Measurements from ENCODE around the gene CRHR2.

The CRHR2 gene

GRCh38 chr7:30706316-30706715 lies 24.1 kb upstream of the CRHR2 start:
- DNase-seq = no peak

GRCh38 chr7:30705596-30705995 lies 23.3 kb upstream of the CRHR2 start:
- no peak for DNase-seq

- DNase-seq = no peak
Observed at GRCh38 chr7:30705008-30705407, 22.8 kb upstream of the CRHR2 start.

- no peak for DNase-seq
Observed at GRCh38 chr7:30703756-30704155, 21.5 kb upstream of the CRHR2 start.

GRCh38 chr7:30702200-30702599 lies 19.9 kb upstream of the CRHR2 start:
- no peak for DNase-seq

- DNase-seq = no peak
Observed at GRCh38 chr7:30700941-30701340, 18.7 kb upstream of the CRHR2 start.

GRCh38 chr7:30699706-30700495 lies 17.6 kb upstream of the CRHR2 start:
- no peak for DNase-seq

GRCh38 chr7:30698481-30698880 lies 16.2 kb upstream of the CRHR2 start:
- DNase-seq = no peak

GRCh38 chr7:30697719-30698460 lies 15.6 kb upstream of the CRHR2 start:
- DNase-seq = no peak

GRCh38 chr7:30694774-30695721 lies 12.8 kb upstream of the CRHR2 start:
- no peak for DNase-seq

- no peak for DNase-seq
Observed at GRCh38 chr7:30694218-30694745, 12.0 kb upstream of the CRHR2 start.

GRCh38 chr7:30692882-30693281 lies 10.6 kb upstream of the CRHR2 start:
- DNase-seq = no peak

- no peak for DNase-seq
Observed at GRCh38 chr7:30692438-30692837, 10.2 kb upstream of the CRHR2 start.

- no peak for DNase-seq
Observed at GRCh38 chr7:30690011-30690410, 7.8 kb upstream of the CRHR2 start.

GRCh38 chr7:30688718-30689221 lies 6.5 kb upstream of the CRHR2 start:
- no peak for DNase-seq

GRCh38 chr7:30687604-30688003 lies 5.3 kb upstream of the CRHR2 start:
- no peak for DNase-seq

GRCh38 chr7:30684351-30684750 lies 2.1 kb upstream of the CRHR2 start:
- no peak for DNase-seq

GRCh38 chr7:30683816-30684215 lies 1.6 kb upstream of the CRHR2 start:
- no peak for DNase-seq

GRCh38 chr7:30683306-30683705 lies 1.1 kb upstream of the CRHR2 start:
- DNase-seq = no peak

GRCh38 chr7:30681815-30682211 lies 443 bp downstream of the CRHR2 start:
- no peak for DNase-seq

- DNase-seq = no peak
Observed at GRCh38 chr7:30681331-30681797, 892 bp downstream of the CRHR2 start.

- peak; percentile 4 for DNase-seq
Observed at GRCh38 chr7:30679664-30680063, 2.6 kb downstream of the CRHR2 start.

GRCh38 chr7:30678805-30679204 lies 3.5 kb downstream of the CRHR2 start:
- DNase-seq = peak; percentile 27

All from NCI-H2171 treated with DMSO at 0.1 percent for 48 hours (cell line).